H9 (cell line): ENCODE results near the gene TSPAN32. TPM values are rescaled to one million over a fixed set of nuclear protein-coding genes. Genes with fewer than 3 reads are reported as not detected.

Source experiments
- DNase-seq: peaks from one replicate; pipeline ENCODE4 v3.0.0-alpha.2; 2017
- H2AFZ ChIP-seq: one replicate; pipeline ENCODE4 v1.6.1; 2013; ENCODE audit warnings: mild to moderate bottlenecking, low read length, control low read depth, moderate library complexity
- H2AK5ac ChIP-seq: 2 replicates; pipeline ENCODE4 v1.6.1; 2013; ENCODE audit warnings: low read length, control low read depth, mixed read lengths; ENCODE audit not compliant: insufficient read length
- H2BK120ac ChIP-seq: one replicate; pipeline ENCODE4 v1.6.1; 2013; ENCODE audit warnings: low read depth, mild to moderate bottlenecking, low read length, control low read depth, inconsistent platforms; ENCODE audit not compliant: poor library complexity, severe bottlenecking
- H2BK12ac ChIP-seq: 2 replicates; pipeline ENCODE4 v1.6.1; 2013; ENCODE audit warnings: low read length, control low read depth, mixed read lengths, low read depth; ENCODE audit not compliant: insufficient read length
- H2BK15ac ChIP-seq: 2 replicates; pipeline ENCODE4 v1.6.1; 2013; ENCODE audit warnings: low read depth, low read length, control low read depth
- H2BK20ac ChIP-seq: one replicate; pipeline ENCODE4 v1.6.1; 2013; ENCODE audit warnings: low read depth, mild to moderate bottlenecking, low read length, control low read depth, inconsistent platforms; ENCODE audit not compliant: poor library complexity, severe bottlenecking
- H2BK5ac ChIP-seq: 2 replicates; pipeline ENCODE4 v1.6.1; 2013; ENCODE audit warnings: low read length, control low read depth, mixed read lengths; ENCODE audit not compliant: insufficient read length
- H3K14ac ChIP-seq: 2 replicates; pipeline ENCODE4 v1.6.1; 2013; ENCODE audit warnings: low read length, control low read depth; ENCODE audit not compliant: insufficient read depth
- H3K18ac ChIP-seq: 2 replicates; pipeline ENCODE4 v1.6.1; 2013; ENCODE audit warnings: low read depth, mild to moderate bottlenecking, mixed read lengths, low read length, control low read depth; ENCODE audit not compliant: insufficient read length
- H3K23ac ChIP-seq: 2 replicates; pipeline ENCODE4 v1.6.1; 2013; ENCODE audit warnings: low read length, control low read depth, mixed read lengths, low read depth; ENCODE audit not compliant: insufficient read length
- H3K23me2 ChIP-seq: 2 replicates; pipeline ENCODE4 v1.6.1; 2013; ENCODE audit warnings: low read depth, mild to moderate bottlenecking, mixed read lengths, low read length, control low read depth; ENCODE audit not compliant: insufficient read length, poor library complexity, severe bottlenecking
- H3K27ac ChIP-seq: 2 replicates; pipeline ENCODE4 v1.5.1; 2013; ENCODE audit warnings: low read length, control low read depth, mixed read lengths, low read depth; ENCODE audit not compliant: insufficient read length
- H3K27me3 ChIP-seq: 2 replicates; pipeline ENCODE4 v1.6.1; 2013; ENCODE audit warnings: low read length, control low read depth, inconsistent platforms; ENCODE audit not compliant: insufficient read depth
- H3K4ac ChIP-seq: 2 replicates; pipeline ENCODE4 v1.6.1; 2013; ENCODE audit warnings: low read depth, mild to moderate bottlenecking, control low read depth, inconsistent platforms, low read length, moderate library complexity
- H3K4me1 ChIP-seq: 2 replicates; pipeline ENCODE4 v1.6.1; 2013; ENCODE audit warnings: low read length, control low read depth, inconsistent platforms; ENCODE audit not compliant: insufficient read depth
- H3K4me2 ChIP-seq: 2 replicates; pipeline ENCODE4 v1.6.1; 2013; ENCODE audit warnings: low read length, control low read depth, mixed read lengths; ENCODE audit not compliant: insufficient read length, insufficient read depth
- H3K56ac ChIP-seq: 2 replicates; pipeline ENCODE4 v1.6.1; 2013; ENCODE audit warnings: low read depth, mild to moderate bottlenecking, mixed read lengths, low read length, control low read depth; ENCODE audit not compliant: insufficient read length
- H3K79me1 ChIP-seq: 2 replicates; pipeline ENCODE4 v1.6.1; 2013; ENCODE audit warnings: low read depth, mild to moderate bottlenecking, moderate library complexity, low read length, control low read depth, inconsistent platforms; ENCODE audit not compliant: insufficient read depth, poor library complexity, severe bottlenecking
- H3K79me2 ChIP-seq: 2 replicates; pipeline ENCODE4 v1.6.1; 2013; ENCODE audit warnings: low read length, control low read depth, inconsistent platforms; ENCODE audit not compliant: insufficient read depth
- H3K9ac ChIP-seq: 2 replicates; pipeline ENCODE4 v1.6.1; 2013; ENCODE audit warnings: low read length, control low read depth, mixed read lengths; ENCODE audit not compliant: insufficient read length; ENCODE audit errors: extremely low read depth
- H3K9me3 ChIP-seq: one replicate; pipeline ENCODE4 v1.6.1; 2013; ENCODE audit warnings: low read depth, low read length, inconsistent platforms; ENCODE audit not compliant: control insufficient read depth
- H3T11ph ChIP-seq: one replicate; pipeline ENCODE4 v1.6.1; 2013; ENCODE audit warnings: mild to moderate bottlenecking, low read length, control low read depth, inconsistent platforms
- H4K20me1 ChIP-seq: one replicate; pipeline ENCODE4 v1.6.1; 2013; ENCODE audit not compliant: control insufficient read depth, insufficient read length, insufficient read depth
- H4K5ac ChIP-seq: 2 replicates; pipeline ENCODE4 v1.6.1; 2013; ENCODE audit warnings: low read depth, mild to moderate bottlenecking, mixed read lengths, low read length, control low read depth; ENCODE audit not compliant: insufficient read length
- H4K8ac ChIP-seq: replicated peaks from 2 replicates; pipeline ENCODE4 v1.6.1; 2013; ENCODE audit warnings: low read length, control low read depth, mixed read lengths, low read depth; ENCODE audit not compliant: insufficient read length
- H4K91ac ChIP-seq: 2 replicates; pipeline ENCODE4 v1.6.1; 2013; ENCODE audit warnings: low read depth, mild to moderate bottlenecking, moderate library complexity, mixed read lengths, low read length, control low read depth; ENCODE audit not compliant: insufficient read length
- H3K27ac Mint-ChIP-seq, 3 experiments: 2 replicates in 2 of 3; 3 replicates in 1 of 3; pipeline ENCODE4 v1.8.0; 2020 to 2021; ENCODE audit warnings: mixed read lengths in 3 of 3, mild to moderate bottlenecking in 1 of 3, moderate library complexity in 1 of 3
- H3K27me3 Mint-ChIP-seq: 2 replicates; pipeline ENCODE4 v1.8.0; 2021; ENCODE audit warnings: low read depth, mild to moderate bottlenecking, moderate library complexity, mixed read lengths
- H3K36me3 Mint-ChIP-seq, 3 experiments: 2 replicates in 2 of 3; 3 replicates in 1 of 3; pipeline ENCODE4 v1.8.0; 2020 to 2021; ENCODE audit warnings: low read depth in 3 of 3, mixed read lengths in 3 of 3; ENCODE audit not compliant: insufficient read depth in 1 of 3
- H3K4me1 Mint-ChIP-seq, 2 experiments: 2 replicates each; pipeline ENCODE4 v1.8.0; 2020; ENCODE audit warnings: mixed read lengths in 2 of 2
- H3K4me3 Mint-ChIP-seq, 2 experiments: 2 replicates in 1 of 2; 3 replicates in 1 of 2; pipeline ENCODE4 v1.8.0; 2020 to 2021; ENCODE audit warnings: mild to moderate bottlenecking in 2 of 2, mixed read lengths in 2 of 2, moderate library complexity in 1 of 2
- H3K9me3 Mint-ChIP-seq, 2 experiments: 2 replicates in 1 of 2; 3 replicates in 1 of 2; pipeline ENCODE4 v1.8.0; 2020; ENCODE audit warnings: mild to moderate bottlenecking in 2 of 2, mixed read lengths in 2 of 2, moderate library complexity in 1 of 2
- CTCF ChIP-seq: fragments of 200-600 bp; sonication (generic); conservative IDR thresholded peaks from 3 replicates; pipeline ENCODE4 v1.8.0; 2021; ENCODE audit warnings: antibody characterized with exemption, mild to moderate bottlenecking
- WGBS: extraction: QIAGEN DNeasy Blood & Tissue Kit; methylation state at CpG from one replicate; pipeline ENCODE4 v1.1.7; 2013; ENCODE audit warnings: missing lambda C conversion rate, low lambda C conversion rate, mixed read lengths; ENCODE audit not compliant: insufficient read length; ENCODE audit errors: extremely low coverage; 5-methylcytosine and 5-hydroxymethylcytosine counted together
- total RNA-seq: library from RNA; stranded (reverse); gene quantifications from 2 replicates; pipeline ENCODE4 v1.2.1, GENCODE V29; 2021

Gene TSPAN32
- total RNA-seq, 1 experiment from 2014 or later, result not detected

GRCh38 chr11:2343502-2343901, 41.7 kb downstream of the TSPAN32 start:
- H3K4me3 Mint-ChIP-seq, result no peak overlapping the region
- Histone ChIP-seq H2BK20ac (no peak overlapping the region), H2BK15ac (no peak overlapping the region), H3K23me2 (no peaks in the 10 kb centered on the region), H2BK5ac (no peak overlapping the region), H2AK5ac (no peak overlapping the region), H3K23ac (no peak overlapping the region), H3T11ph (no peak overlapping the region), H3K9me3 (no peaks in the 10 kb centered on the region), H3K4me1 (no peaks in the 10 kb centered on the region; the same call in 1 of the 2 replicates), H3K56ac (no peak overlapping the region), H3K18ac (no peak overlapping the region), H3K79me2 (no peaks in the 10 kb centered on the region), H4K8ac (no peak overlapping the region), H3K9ac (no peak overlapping the region), H3K4ac (no peak overlapping the region), H4K5ac (no peak overlapping the region), H4K20me1 (no peaks in the 10 kb centered on the region), H3K14ac (no peak overlapping the region), H4K91ac (no peak overlapping the region), H2BK120ac (no peak overlapping the region), H3K79me1 (no peaks in the 10 kb centered on the region), H3K4me2 (no peak overlapping the region), H3K27ac (no peak overlapping the region), H2AFZ (no peak overlapping the region), H3K27me3 (no peaks in the 10 kb centered on the region), H2BK12ac (no peak overlapping the region)
- H3K27me3 Mint-ChIP-seq, result peaks cover 49% of the 10 kb centered on the region
- no CpG with 5 or more reads among the region's 4 CpGs for WGBS
- no peak for TF ChIP-seq CTCF
- peaks cover 23 to 30% of the 10 kb centered on the region in 2 experiments for H3K9me3 Mint-ChIP-seq
- H3K27ac Mint-ChIP-seq, result no peak overlapping the region; a peak in 1 of 7 replicates
- peaks cover 0 to 2% (median 2%) of the 10 kb centered on the region in 3 experiments; a peak in 3 of 7 replicates for H3K36me3 Mint-ChIP-seq
- H3K4me1 Mint-ChIP-seq, result peaks cover 12 to 17% of the 10 kb centered on the region in 2 experiments
- DNase-seq, result no peak
